GM06990 (cell line): ENCODE results near the gene S1PR2.

ENCODE experiments used
- DNase-seq: peaks from one replicate; pipeline ENCODE4 v3.0.0-alpha.2; 2011; ENCODE audit not compliant: insufficient read length; ENCODE audit errors: extremely low read depth
- H3K27me3 ChIP-seq: replicated peaks from 2 replicates; pipeline ENCODE4 v1.6.0; 2011; ENCODE audit warnings: low read length; ENCODE audit not compliant: control insufficient read depth, insufficient read depth
- H3K36me3 ChIP-seq: 2 replicates; pipeline ENCODE4 v1.5.1; 2011; ENCODE audit warnings: low read length; ENCODE audit not compliant: control insufficient read depth, insufficient read depth
- H3K4me3 ChIP-seq: replicated peaks from 2 replicates; pipeline ENCODE4 v1.5.1; 2011; ENCODE audit warnings: low read depth, mild to moderate bottlenecking, control low read depth, low read length
- TF ChIP-seq, protein P1 (sequence below): IDR thresholded peaks from 2 replicates; pipeline ENCODE4 v1.5.1; 2011; ENCODE audit warnings: low read length, control low read depth, mild to moderate bottlenecking, inconsistent platforms; ENCODE audit not compliant: insufficient read depth, poor library complexity, severe bottlenecking

The S1PR2 gene

DNA sequence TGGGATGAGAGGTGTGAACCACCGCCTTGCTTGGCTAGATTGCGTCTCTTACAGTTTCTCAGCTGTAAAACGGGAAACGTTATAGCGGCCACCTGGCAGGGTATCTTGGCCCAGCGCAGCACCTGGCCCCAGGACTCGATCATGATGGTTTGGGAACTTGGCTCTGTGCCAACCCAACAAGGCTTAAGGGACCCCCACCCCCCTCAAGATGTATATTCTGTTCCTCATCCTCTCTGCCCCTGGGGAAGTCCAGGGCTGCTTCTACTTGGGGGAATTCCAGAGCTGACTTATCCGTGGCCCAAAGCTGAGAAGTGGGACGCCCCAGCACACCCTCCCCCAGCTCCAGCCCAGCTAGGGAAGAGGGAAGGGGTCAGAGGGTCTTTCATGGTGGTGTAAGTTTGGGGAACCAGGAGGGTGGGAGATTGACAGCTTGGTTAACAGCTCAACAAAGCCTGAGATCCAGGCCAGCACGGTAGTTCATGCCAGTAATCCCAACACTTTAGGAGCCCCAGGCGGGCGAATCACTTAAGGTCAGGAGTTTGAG lies 40.5 kb upstream of the S1PR2 start:
- Histone ChIP-seq H3K4me3 (peak overlapping the region; percentile 93), H3K36me3 (peaks cover 15% of the 10 kb centered on the region), H3K27me3 (no peaks in the 10 kb centered on the region)
- TF ChIP-seq, protein P1, sequence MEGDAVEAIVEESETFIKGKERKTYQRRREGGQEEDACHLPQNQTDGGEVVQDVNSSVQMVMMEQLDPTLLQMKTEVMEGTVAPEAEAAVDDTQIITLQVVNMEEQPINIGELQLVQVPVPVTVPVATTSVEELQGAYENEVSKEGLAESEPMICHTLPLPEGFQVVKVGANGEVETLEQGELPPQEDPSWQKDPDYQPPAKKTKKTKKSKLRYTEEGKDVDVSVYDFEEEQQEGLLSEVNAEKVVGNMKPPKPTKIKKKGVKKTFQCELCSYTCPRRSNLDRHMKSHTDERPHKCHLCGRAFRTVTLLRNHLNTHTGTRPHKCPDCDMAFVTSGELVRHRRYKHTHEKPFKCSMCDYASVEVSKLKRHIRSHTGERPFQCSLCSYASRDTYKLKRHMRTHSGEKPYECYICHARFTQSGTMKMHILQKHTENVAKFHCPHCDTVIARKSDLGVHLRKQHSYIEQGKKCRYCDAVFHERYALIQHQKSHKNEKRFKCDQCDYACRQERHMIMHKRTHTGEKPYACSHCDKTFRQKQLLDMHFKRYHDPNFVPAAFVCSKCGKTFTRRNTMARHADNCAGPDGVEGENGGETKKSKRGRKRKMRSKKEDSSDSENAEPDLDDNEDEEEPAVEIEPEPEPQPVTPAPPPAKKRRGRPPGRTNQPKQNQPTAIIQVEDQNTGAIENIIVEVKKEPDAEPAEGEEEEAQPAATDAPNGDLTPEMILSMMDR, result no peak
- peak; percentile 72 for DNase-seq

DNA sequence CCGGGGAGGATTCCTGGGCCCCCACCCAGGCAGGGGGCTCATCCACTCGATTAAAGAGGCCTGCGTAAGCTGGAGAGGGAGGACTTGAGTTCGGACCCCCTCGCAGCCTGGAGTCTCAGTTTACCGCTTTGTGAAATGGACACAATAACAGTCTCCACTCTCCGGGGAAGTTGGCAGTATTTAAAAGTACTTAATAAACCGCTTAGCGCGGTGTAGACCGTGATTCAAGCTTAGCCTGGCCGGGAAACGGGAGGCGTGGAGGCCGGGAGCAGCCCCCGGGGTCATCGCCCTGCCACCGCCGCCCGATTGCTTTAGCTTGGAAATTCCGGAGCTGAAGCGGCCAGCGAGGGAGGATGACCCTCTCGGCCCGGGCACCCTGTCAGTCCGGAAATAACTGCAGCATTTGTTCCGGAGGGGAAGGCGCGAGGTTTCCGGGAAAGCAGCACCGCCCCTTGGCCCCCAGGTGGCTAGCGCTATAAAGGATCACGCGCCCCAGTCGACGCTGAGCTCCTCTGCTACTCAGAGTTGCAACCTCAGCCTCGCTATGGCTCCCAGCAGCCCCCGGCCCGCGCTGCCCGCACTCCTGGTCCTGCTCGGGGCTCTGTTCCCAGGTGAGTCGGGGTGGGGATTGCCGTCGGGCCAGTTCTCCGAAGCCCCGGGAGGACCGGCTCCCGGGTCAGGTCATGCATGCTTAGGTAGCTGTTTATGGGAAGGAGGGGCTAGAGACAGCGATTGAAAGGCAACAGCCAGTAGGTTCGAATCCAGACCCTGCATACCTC lies 39.7 kb upstream of the S1PR2 start, which contains the start of gene ICAM1:
TSS of gene ICAM1 (plus strand) at position 505 of the 779 bp plus-strand sequence. CDS start at position 545, 40 bp downstream.
- peaks cover 15% of the 10 kb centered on the region for H3K36me3 ChIP-seq
- peak within 1 kb of the TSS; percentile 93 for H3K4me3 ChIP-seq
- TF ChIP-seq, protein P1, result peak; percentile 5
- no peaks in the 10 kb centered on the region for H3K27me3 ChIP-seq
- DNase-seq, result peak; percentile 88

DNA sequence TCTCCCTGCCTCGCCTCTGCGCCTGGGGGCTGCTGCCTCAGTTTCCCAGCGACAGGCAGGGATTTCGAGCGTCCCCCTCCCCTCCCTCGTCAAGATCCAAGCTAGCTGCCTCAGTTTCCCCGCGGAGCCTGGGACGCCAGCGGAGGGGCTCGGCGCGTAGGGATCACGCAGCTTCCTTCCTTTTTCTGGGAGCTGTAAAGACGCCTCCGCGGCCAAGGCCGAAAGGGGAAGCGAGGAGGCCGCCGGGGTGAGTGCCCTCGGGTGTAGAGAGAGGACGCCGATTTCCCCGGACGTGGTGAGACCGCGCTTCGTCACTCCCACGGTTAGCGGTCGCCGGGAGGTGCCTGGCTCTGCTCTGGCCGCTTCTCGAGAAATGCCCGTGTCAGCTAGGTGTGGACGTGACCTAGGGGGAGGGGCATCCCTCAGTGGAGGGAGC lies 39.1 kb upstream of the S1PR2 start:
- Histone ChIP-seq H3K27me3 (no peaks in the 10 kb centered on the region), H3K36me3 (peaks cover 12% of the 10 kb centered on the region), H3K4me3 (peak overlapping the region; percentile 93)
- DNase-seq, result peak; percentile 88
- TF ChIP-seq, protein P1, result no peak

DNA sequence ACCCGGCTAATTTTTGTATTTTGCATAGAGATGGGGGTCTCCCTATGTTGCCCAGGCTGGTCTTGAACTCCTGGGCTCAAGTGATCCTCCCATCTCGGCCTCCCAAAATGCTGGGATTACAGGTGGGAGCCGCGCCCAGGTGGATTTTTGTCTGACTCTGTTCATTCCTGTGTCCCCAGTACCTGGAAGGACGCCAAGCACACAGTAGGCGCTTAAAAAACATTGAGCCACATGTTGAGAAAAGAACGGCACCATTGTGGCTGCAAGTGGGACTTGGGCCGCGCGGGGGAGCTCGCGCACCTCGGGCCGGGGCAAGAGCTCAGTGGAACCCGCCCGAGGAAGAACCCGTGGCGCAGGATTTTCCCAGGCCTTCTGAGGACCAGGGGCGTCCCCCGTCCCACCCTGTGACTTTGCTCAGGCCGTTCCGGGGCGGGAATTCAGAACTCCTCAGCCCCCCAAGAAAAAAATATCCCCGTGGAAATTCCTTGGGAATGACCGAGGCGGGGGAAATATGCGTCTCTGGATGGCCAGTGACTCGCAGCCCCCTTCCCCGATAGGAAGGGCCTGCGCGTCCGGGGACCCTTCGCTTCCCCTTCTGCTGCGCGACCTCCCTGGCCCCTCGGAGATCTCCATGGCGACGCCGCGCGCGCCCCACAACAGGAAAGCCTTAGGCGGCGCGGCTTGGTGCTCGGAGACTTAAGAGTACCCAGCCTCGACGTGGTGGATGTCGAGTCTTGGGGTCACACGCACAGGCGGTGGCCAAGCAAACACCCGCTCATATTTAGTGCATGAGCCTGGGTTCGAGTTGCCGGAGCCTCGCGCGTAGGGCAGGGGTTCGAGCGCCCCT lies 38.4 kb upstream of the S1PR2 start:
- DNase-seq, result peak; percentile 90
- TF ChIP-seq, protein P1, result peak; percentile 93

DNA sequence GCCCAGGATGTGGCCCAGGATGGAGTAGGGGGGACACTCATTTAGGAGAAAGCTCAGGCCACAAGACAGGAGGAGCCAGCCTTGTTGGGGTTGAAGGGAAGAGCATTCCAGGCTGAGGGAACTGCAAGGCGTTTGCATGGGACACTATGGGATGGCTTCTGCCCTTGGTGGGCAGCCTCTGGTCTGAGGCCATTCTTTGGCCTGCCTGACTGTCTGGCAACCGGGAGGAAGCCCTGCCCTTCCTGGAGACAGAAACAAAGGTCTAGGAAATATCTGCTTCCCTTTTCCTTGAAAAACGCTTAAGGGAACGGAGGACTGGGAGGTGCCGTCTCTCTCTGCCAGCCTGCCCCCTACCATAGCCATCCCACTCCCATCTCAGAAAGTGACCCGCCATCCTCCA lies 36.9 kb upstream of the S1PR2 start:
- DNase-seq, result no peak
- no peak overlapping the region for H3K4me3 ChIP-seq
- H3K36me3 ChIP-seq, result peaks cover 4% of the 10 kb centered on the region
- TF ChIP-seq, protein P1, result no peak
- H3K27me3 ChIP-seq, result no peaks in the 10 kb centered on the region

More for the DNA sequence above, 38.4 kb upstream of the S1PR2 start:
- Histone ChIP-seq H3K27me3 (no peaks in the 10 kb centered on the region), H3K4me3 (peak overlapping the region; percentile 93), H3K36me3 (peaks cover 6% of the 10 kb centered on the region)
